ENCODE measurements around the gene PRRG2. TPM values are rescaled to one million over a fixed set of nuclear protein-coding genes. Genes with fewer than 3 reads are reported as not detected.

Gene PRRG2
- total and polyA plus RNA-seq, 12 donors = 0.28 to 1.2 (median 0.85) TPM; not detected in 2

- 92 to 95% (median 93%) methylated on average over 12 to 26 of the region's 26 CpGs for WGBS, 4 donors
- intact Hi-C loops (cut with DNase I) = loop anchor here in 1 of 2 donors (5.0 kb wide), 1 partner anchor 33 kb away; no protein-coding TSS in a partner anchor
Measured at GRCh38 chr19:49599378-49600295, 18.5 kb downstream of the PRRG2 start.

GRCh38 chr19:49601482-49602038 is 20.4 kb downstream of the PRRG2 start:
- TF ChIP-seq CTCF (IDR thresholded peaks at IDR 0.05) = no peak
- H3K4me3 ChIP-seq = no peak overlapping the region
- no peaks in the 10 kb centered on the region for H3K4me1 ChIP-seq (replicated peaks in 1 of 2)
- DNase-seq = no peak
- no peaks in the 10 kb centered on the region for H3K27me3 ChIP-seq
- H3K9me3 ChIP-seq (replicated peaks in 1 of 3) = no peaks in the 10 kb centered on the region
- 94 to 96% (median 95%) methylated on average over 19 to 37 of the region's 38 CpGs for WGBS, 4 donors
- intact Hi-C loops (cut with DNase I) = no loop called here
- H3K27ac ChIP-seq = no peak overlapping the region
- peaks cover 0 to 88% of the 10 kb centered on the region in 2 donors for H3K36me3 ChIP-seq (replicated peaks in 1 of 2)

More at GRCh38 chr19:49599378-49600295, 18.5 kb downstream of the PRRG2 start:
- H3K4me1 ChIP-seq (replicated peaks in 1 of 2) = no peaks in the 10 kb centered on the region
- H3K4me3 ChIP-seq = no peak overlapping the region
- TF ChIP-seq CTCF (IDR thresholded peaks at IDR 0.05) = no peak
- no peak for TF ChIP-seq POLR2A (IDR thresholded peaks at IDR 0.05)
- no peaks in the 10 kb centered on the region for H3K9me3 ChIP-seq (replicated peaks in 1 of 3)
- H3K27me3 ChIP-seq = no peaks in the 10 kb centered on the region
- H3K27ac ChIP-seq = no peak overlapping the region
- DNase-seq = no peak
- peaks cover 0 to 95% of the 10 kb centered on the region in 2 donors for H3K36me3 ChIP-seq (replicated peaks in 1 of 2)

- TF ChIP-seq CTCF (IDR thresholded peaks at IDR 0.05) (no peak), POLR2A (IDR thresholded peaks at IDR 0.05) (no peak)
Measured at GRCh38 chr19:49602806-49603205, 21.7 kb downstream of the PRRG2 start.

GRCh38 chr19:49605605-49606004 is 24.5 kb downstream of the PRRG2 start:
- H3K27me3 ChIP-seq = no peaks in the 10 kb centered on the region
- no peaks in the 10 kb centered on the region for H3K9me3 ChIP-seq (replicated peaks in 1 of 3)
- H3K27ac ChIP-seq = no peak overlapping the region
- no peak overlapping the region for H3K4me3 ChIP-seq
- TF ChIP-seq POLR2A (IDR thresholded peaks at IDR 0.05) (no peak), CTCF (IDR thresholded peaks at IDR 0.05) (no peak)
- DNase-seq = no peak
- 73 to 81% (median 78%) methylated on average over 7 of the region's 7 CpGs for WGBS, 4 donors
- intact Hi-C loops (cut with DNase I) = no loop called here
- H3K36me3 ChIP-seq (replicated peaks in 1 of 2) = peaks cover 0 to 80% of the 10 kb centered on the region in 2 donors
- no peaks in the 10 kb centered on the region for H3K4me1 ChIP-seq (replicated peaks in 1 of 2)

More at GRCh38 chr19:49602806-49603205, 21.7 kb downstream of the PRRG2 start:
- H3K9me3 ChIP-seq (replicated peaks in 1 of 3) = no peaks in the 10 kb centered on the region
- H3K36me3 ChIP-seq (replicated peaks in 1 of 2) = peaks cover 0 to 85% of the 10 kb centered on the region in 2 donors
- H3K27me3 ChIP-seq = no peaks in the 10 kb centered on the region
- H3K27ac ChIP-seq = no peak overlapping the region
- H3K4me3 ChIP-seq = no peak overlapping the region
- intact Hi-C loops (cut with DNase I) = no loop called here
- WGBS, 4 donors = 96 to 100% (median 97%) methylated on average over 2 of the region's 2 CpGs
- DNase-seq = no peak
- H3K4me1 ChIP-seq (replicated peaks in 1 of 2) = no peaks in the 10 kb centered on the region
